ENCODE measurements around the gene TOP2A. TPM values are rescaled to one million over a fixed set of nuclear protein-coding genes. Genes with fewer than 3 reads are reported as not detected.
A peak's percentile ranks its signal among the peaks of the same experiment; 100 is the strongest.

TOP2A gene
- total RNA-seq, 1 experiment from 2014 or later, result 237 TPM

GRCh38 chr17:40433551-40434415 lies 16.1 kb upstream of the TOP2A start:
- intact Hi-C loops (cut with micrococcal nuclease; ENCODE audit: unreplicated experiment), result no loop called here
- Mint-ChIP-seq H3K27me3 (ENCODE audit: insufficient read depth, unreplicated experiment) (no peaks in the 10 kb centered on the region), H3K36me3 (ENCODE audit: insufficient read depth, unreplicated experiment) (peaks cover 5% of the 10 kb centered on the region), H3K27ac (ENCODE audit: unreplicated experiment) (no peak overlapping the region), H3K4me1 (ENCODE audit: low read depth, unreplicated experiment) (peaks cover 11% of the 10 kb centered on the region), H3K4me3 (ENCODE audit: unreplicated experiment) (no peak overlapping the region), H3K9me3 (ENCODE audit: unreplicated experiment) (no peaks in the 10 kb centered on the region)
- CTCF ChIA-PET, result interaction anchor here (1.5 kb wide), 1 partner anchor 10 kb away, joined by 5 read pairs; the partner anchor contains the start of gene IGFBP4
- DNase-seq, result peak in 1 of 2 experiments; percentile 56
- no peaks in the 10 kb centered on the region for H3K27me3 ChIP-seq (replicated peaks; ENCODE audit: control insufficient read depth, insufficient read depth, low read length)
- no peak overlapping the region for H3K4me3 ChIP-seq (ENCODE audit: low read depth, low read length)
- peaks cover 6% of the 10 kb centered on the region for H3K9me3 ChIP-seq
- BruUV-seq (replicated peaks), result no TSS peak
- TF ChIP-seq CTCF (IDR thresholded peaks at IDR 0.05; ENCODE audit: insufficient read depth in 1 of 2, low read depth in 1 of 2, low read length in 1 of 2, severe bottlenecking in 1 of 2, unreplicated experiment in 1 of 2), result peak; percentile 68 to 70
- no peaks in the 10 kb centered on the region for H3K36me3 ChIP-seq (ENCODE audit: control insufficient read depth, insufficient read depth, low read length)
- H3K4me1 ChIP-seq, result no peaks in the 10 kb centered on the region
- POLR2A ChIA-PET, result no interaction called here

- ChIA-PET CTCF (interaction anchor here (1.5 kb wide), 1 partner anchor 11 kb away, joined by 5 read pairs; the partner anchor contains the start of gene IGFBP4), POLR2A (no interaction called here)
- no peak overlapping the region for H3K4me3 Mint-ChIP-seq (ENCODE audit: unreplicated experiment)
- peaks cover 11% of the 10 kb centered on the region for H3K4me1 Mint-ChIP-seq (ENCODE audit: low read depth, unreplicated experiment)
- BruUV-seq (replicated peaks), result no TSS peak
- Histone ChIP-seq H3K36me3 (ENCODE audit: control insufficient read depth, insufficient read depth, low read length) (no peaks in the 10 kb centered on the region), H3K4me3 (ENCODE audit: low read depth, low read length) (no peak overlapping the region), H3K27me3 (replicated peaks; ENCODE audit: control insufficient read depth, insufficient read depth, low read length) (no peaks in the 10 kb centered on the region), H3K4me1 (no peaks in the 10 kb centered on the region), H3K9me3 (peaks cover 6% of the 10 kb centered on the region)
- H3K9me3 Mint-ChIP-seq (ENCODE audit: unreplicated experiment), result no peaks in the 10 kb centered on the region
- intact Hi-C loops (cut with micrococcal nuclease; ENCODE audit: unreplicated experiment), result no loop called here
- DNase-seq, result peak in 1 of 2 experiments; percentile 15
- no peaks in the 10 kb centered on the region for H3K27me3 Mint-ChIP-seq (ENCODE audit: insufficient read depth, unreplicated experiment)
- H3K27ac Mint-ChIP-seq (ENCODE audit: unreplicated experiment), result no peak overlapping the region
- no peak for TF ChIP-seq CTCF (IDR thresholded peaks at IDR 0.05; ENCODE audit: insufficient read depth in 1 of 2, low read depth in 1 of 2, low read length in 1 of 2, severe bottlenecking in 1 of 2, unreplicated experiment in 1 of 2)
- peaks cover 5% of the 10 kb centered on the region for H3K36me3 Mint-ChIP-seq (ENCODE audit: insufficient read depth, unreplicated experiment)
Measured at GRCh38 chr17:40432864-40433528, 15.3 kb upstream of the TOP2A start.

- no peak overlapping the region for H3K27ac Mint-ChIP-seq (ENCODE audit: unreplicated experiment)
- no peaks in the 10 kb centered on the region for H3K9me3 Mint-ChIP-seq (ENCODE audit: unreplicated experiment)
- Histone ChIP-seq H3K27me3 (replicated peaks; ENCODE audit: control insufficient read depth, insufficient read depth, low read length) (no peaks in the 10 kb centered on the region), H3K9me3 (peaks cover 6% of the 10 kb centered on the region), H3K36me3 (ENCODE audit: control insufficient read depth, insufficient read depth, low read length) (no peaks in the 10 kb centered on the region), H3K4me3 (ENCODE audit: low read depth, low read length) (no peak overlapping the region), H3K4me1 (no peaks in the 10 kb centered on the region)
- no TSS peak for BruUV-seq (replicated peaks)
- peak in 1 of 2 experiments; percentile 11 for DNase-seq
- ChIA-PET POLR2A (interaction anchor here (0.5 to 1.2 kb wide), 2 partner anchors 13 to 251 kb away, joined by 3 read pairs; partner anchors contain the start of gene TOP2A), CTCF (no interaction called here)
- no peaks in the 10 kb centered on the region for H3K27me3 Mint-ChIP-seq (ENCODE audit: insufficient read depth, unreplicated experiment)
- no peak overlapping the region for H3K4me3 Mint-ChIP-seq (ENCODE audit: unreplicated experiment)
- no peak for TF ChIP-seq CTCF (IDR thresholded peaks at IDR 0.05; ENCODE audit: insufficient read depth in 1 of 2, low read depth in 1 of 2, low read length in 1 of 2, severe bottlenecking in 1 of 2, unreplicated experiment in 1 of 2)
- peaks cover 11% of the 10 kb centered on the region for H3K4me1 Mint-ChIP-seq (ENCODE audit: low read depth, unreplicated experiment)
- intact Hi-C loops (cut with micrococcal nuclease; ENCODE audit: unreplicated experiment), result no loop called here
- peaks cover 5% of the 10 kb centered on the region for H3K36me3 Mint-ChIP-seq (ENCODE audit: insufficient read depth, unreplicated experiment)
Measured at GRCh38 chr17:40431231-40431602, 13.5 kb upstream of the TOP2A start.
